ENCODE data around the gene FGG.
"Not testable (repeated sequence)": the region's sequence is repeated elsewhere in the genome, so short reads cannot be mapped to it uniquely, and the experiment has no call there.

DNA sequence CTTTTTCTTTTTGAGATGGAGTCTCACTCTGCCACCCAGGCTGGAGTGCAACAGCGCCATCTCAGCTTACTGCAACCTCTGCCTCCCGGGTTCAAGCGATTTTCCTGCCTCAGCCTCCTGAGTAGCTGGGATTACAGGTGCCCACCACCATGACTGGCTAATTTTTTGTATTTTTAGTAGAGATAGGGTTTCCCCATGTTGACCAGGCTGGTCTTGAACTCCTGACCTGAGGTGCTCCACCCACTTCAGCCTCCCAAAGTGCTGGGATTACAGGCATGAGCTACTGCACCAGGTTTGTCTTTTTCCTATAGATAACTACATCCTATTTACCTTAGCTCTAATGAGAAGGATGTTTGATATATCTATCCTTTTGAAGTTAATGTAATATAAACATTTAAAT lies 18.1 kb downstream of the FGG start:
- not testable (repeated sequence) for TF ChIP-seq POLR2A (IDR thresholded peaks at IDR 0.05; ENCODE audit: insufficient read depth in 1 of 2, low read depth in 2 of 2, low read length in 2 of 2); ZFYVE20 (CRISPR knock-in tag; IDR thresholded peaks at IDR 0.05; ENCODE audit: borderline replicate concordance, low read depth); XRCC5 (optimal IDR thresholded peaks at IDR 0.05; ENCODE audit: low read length)

Data from HepG2 (cell line).